Rectal smooth muscle tissue (tissue), 1 donor: Measurements from ENCODE around the gene DDX4.
"Not testable (repeated sequence)": the region's sequence is repeated elsewhere in the genome, so short reads cannot be mapped to it uniquely, and the experiment has no call there.

ENCODE experiments used
- H3K27ac ChIP-seq: one replicate; pipeline ENCODE4 v1.7.0; 2013; ENCODE audit warnings: low read depth, low read length, inconsistent platforms
- H3K27me3 ChIP-seq: one replicate; pipeline ENCODE4 v1.7.0; 2013; ENCODE audit warnings: low read length; ENCODE audit not compliant: control insufficient read depth, insufficient read depth
- H3K36me3 ChIP-seq: one replicate; pipeline ENCODE4 v1.7.0; 2013; ENCODE audit warnings: low read length; ENCODE audit not compliant: control insufficient read depth, insufficient read depth
- H3K4me1 ChIP-seq: one replicate; pipeline ENCODE4 v1.7.0; 2013; ENCODE audit warnings: low read length; ENCODE audit not compliant: control insufficient read depth, insufficient read depth
- H3K4me3 ChIP-seq: one replicate; pipeline ENCODE4 v1.7.0; 2013; ENCODE audit warnings: low read length
- H3K9ac ChIP-seq: one replicate; pipeline ENCODE4 v1.7.0; 2013; ENCODE audit warnings: low read length

DDX4 gene

DNA sequence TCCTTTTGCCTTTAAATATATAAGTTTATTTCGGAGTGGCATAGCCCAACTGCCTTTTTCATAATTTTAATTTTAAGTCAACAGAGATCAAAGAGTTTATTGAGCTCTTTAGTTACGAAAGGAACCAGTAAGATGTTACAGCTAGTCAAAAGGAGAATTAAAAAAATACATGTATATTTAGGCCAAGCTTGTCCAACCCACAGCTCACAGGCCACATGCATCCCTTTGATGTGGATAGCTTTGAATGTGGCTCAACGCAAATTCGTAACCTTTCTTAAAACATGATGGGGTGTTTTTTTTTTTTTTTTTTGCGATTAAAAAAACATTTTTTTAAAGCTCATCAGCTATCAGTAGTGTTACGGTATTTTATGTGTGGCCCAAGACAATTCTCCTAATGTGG is 63.1 kb downstream of the DDX4 start:
- no peaks in the 10 kb centered on the region for H3K27me3 ChIP-seq
- no peak overlapping the region for H3K9ac ChIP-seq

DNA sequence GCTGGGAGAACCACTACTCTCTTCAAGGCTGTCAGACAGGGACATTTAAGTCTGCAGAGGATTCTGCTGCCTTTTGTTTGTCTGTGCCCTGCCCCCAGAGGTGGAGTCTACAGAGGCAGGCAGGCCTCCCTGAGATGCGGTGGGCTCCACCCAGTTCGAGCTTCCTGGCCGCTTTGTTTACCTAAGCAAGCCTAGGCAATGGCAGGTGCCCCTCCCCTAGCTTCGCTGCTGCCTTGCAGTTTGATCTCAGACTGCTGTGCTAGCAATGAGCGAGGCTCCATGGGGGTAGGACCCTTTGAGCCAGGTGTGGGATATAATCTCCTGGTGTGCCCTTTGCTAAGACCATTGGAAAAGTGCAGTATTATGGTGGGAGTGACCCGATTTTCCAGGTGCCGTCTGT is 71.0 kb downstream of the DDX4 start:
- not testable (repeated sequence) for H3K4me1 ChIP-seq, H3K36me3 ChIP-seq, H3K27ac ChIP-seq, H3K27me3 ChIP-seq, H3K4me3 ChIP-seq, H3K9ac ChIP-seq

More for the DNA sequence above, 63.1 kb downstream of the DDX4 start:
- Histone ChIP-seq H3K36me3 (no peaks in the 10 kb centered on the region), H3K4me1 (no peaks in the 10 kb centered on the region), H3K27ac (no peak overlapping the region), H3K4me3 (no peak overlapping the region)

DNA sequence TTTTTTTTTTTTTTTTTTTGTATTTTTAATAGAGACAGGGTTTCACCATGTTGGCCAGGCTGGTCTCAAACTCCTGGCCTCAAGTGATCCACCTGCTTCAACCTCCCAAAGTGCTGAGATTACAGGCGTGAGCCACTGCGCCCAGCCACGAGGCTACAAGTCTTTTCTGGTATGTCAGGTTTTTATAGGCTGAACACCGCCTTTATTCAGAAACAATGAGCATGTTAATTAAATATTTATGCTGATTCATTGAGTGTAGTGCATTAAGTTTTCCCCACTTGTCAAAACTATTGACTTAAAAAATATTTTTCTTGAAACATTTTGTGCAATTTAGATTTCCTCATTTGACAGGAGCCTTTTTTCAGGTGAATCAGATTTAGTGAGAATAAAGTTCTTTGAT is 78.1 kb downstream of the DDX4 start:
- H3K27me3 ChIP-seq, H3K27ac ChIP-seq, H3K4me3 ChIP-seq, H3K9ac ChIP-seq, H3K4me1 ChIP-seq, H3K36me3 ChIP-seq: not testable (repeated sequence)

DNA sequence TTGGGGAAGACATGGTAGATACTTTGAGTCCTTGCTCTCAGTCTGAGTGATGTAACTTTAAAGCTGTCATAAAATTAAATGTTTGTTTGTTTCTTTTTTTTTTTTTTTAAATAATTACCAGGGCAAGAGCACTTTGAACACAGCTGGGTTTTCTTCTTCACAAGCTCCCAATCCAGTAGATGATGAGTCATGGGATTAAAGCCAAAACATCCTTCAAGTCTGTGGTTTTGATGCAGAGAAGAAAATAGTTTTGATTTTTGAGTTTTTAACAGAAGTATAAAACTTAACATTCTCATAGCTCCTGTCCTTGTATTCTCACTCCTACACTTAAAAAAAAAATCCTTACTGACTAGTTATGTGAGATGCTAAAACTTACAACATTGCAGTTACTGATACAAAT is 78.5 kb downstream of the DDX4 start:
- Histone ChIP-seq H3K27me3 (peaks cover 3% of the 10 kb centered on the region), H3K27ac (no peak overlapping the region), H3K9ac (no peak overlapping the region), H3K4me3 (no peak overlapping the region), H3K36me3 (no peaks in the 10 kb centered on the region), H3K4me1 (no peaks in the 10 kb centered on the region)

DNA sequence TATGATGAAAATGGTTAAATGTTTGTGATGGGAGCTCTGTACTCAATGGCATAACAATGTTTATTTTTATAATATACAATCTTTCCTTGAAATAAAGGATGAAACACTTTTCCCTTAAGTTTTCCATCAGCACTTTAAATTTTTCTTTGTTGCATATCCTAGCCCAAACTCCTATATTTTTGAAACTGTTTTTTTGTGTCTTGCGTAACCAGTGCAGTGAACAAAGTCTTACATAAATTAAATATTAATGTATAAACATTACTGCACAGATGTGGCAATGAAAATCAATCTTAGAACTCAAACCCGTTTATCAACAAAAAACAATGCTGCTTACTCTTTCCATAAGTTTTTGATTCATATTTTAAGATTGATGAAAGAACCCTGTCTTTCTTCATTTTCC is 79.2 kb downstream of the DDX4 start:
- no peaks in the 10 kb centered on the region for H3K4me1 ChIP-seq
- no peak overlapping the region for H3K4me3 ChIP-seq
- H3K36me3 ChIP-seq, result no peaks in the 10 kb centered on the region
- H3K9ac ChIP-seq, result no peak overlapping the region
- H3K27ac ChIP-seq, result no peak overlapping the region
- peaks cover 3% of the 10 kb centered on the region for H3K27me3 ChIP-seq

DNA sequence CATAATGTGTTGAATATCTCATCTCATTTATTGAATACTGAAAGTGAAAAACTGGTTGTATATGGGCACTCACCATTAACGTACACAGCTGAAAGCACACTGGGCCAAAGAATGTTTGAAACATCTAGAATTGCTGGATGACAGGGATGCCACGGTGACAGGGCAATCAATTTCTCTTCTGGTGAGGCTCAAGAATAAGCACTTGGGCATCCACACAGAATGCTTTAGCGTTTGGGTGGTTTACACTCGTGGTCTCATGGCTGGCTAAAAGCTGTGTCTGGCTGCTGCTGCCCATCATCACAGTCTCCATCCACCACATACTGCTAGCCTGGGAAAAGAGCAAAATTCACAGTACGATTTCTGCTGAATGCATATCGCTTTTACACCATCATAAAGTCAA is 82.6 kb downstream of the DDX4 start:
- H3K9ac ChIP-seq, result no peak overlapping the region
- H3K27ac ChIP-seq, result no peak overlapping the region
- H3K4me1 ChIP-seq, result no peaks in the 10 kb centered on the region
- H3K36me3 ChIP-seq, result no peaks in the 10 kb centered on the region
- H3K4me3 ChIP-seq, result no peak overlapping the region
- H3K27me3 ChIP-seq, result peaks cover 6% of the 10 kb centered on the region

DNA sequence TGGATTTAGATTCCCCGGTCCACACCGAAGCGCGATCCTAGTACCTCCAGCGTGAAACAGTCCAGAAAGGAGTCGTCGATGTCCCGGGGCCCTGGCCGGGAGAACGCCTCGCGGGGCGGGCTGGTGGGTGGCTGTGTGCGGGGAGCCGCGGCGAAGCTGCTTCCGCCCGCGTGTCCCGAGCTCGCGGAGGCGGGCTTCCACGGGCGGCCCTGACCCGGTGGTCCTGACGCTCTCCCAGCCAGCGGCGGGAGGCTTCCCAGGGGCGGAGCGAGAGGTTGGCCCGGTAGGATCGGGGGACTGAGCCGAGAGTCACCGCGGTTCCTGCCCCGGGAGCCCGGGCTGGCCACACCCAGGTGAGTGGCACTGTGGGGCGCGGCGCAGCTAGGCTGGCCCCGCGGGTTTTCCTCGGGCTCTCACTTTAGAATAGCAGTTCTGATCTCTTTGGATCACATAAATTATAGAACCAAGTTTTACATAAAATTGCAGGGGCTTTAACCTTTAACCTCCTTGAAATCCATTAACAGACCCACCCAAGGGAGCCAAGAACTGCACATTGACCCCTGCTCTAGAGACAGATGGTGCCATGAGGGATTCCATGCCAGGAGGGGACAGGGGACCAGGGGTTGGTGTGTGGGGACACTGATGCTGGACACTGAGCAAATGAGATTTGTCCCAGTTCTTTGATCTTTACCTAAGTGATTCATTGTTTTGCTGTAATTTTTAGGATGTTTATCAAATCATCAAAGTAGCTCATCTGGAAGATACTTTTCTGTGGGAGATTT is 84.1 kb downstream of the DDX4 start:
- Histone ChIP-seq H3K4me1 (no peaks in the 10 kb centered on the region), H3K27me3 (peaks cover 6% of the 10 kb centered on the region), H3K9ac (no peak overlapping the region), H3K4me3 (peak overlapping the region; percentile 39), H3K36me3 (no peaks in the 10 kb centered on the region), H3K27ac (no peak overlapping the region)

DNA sequence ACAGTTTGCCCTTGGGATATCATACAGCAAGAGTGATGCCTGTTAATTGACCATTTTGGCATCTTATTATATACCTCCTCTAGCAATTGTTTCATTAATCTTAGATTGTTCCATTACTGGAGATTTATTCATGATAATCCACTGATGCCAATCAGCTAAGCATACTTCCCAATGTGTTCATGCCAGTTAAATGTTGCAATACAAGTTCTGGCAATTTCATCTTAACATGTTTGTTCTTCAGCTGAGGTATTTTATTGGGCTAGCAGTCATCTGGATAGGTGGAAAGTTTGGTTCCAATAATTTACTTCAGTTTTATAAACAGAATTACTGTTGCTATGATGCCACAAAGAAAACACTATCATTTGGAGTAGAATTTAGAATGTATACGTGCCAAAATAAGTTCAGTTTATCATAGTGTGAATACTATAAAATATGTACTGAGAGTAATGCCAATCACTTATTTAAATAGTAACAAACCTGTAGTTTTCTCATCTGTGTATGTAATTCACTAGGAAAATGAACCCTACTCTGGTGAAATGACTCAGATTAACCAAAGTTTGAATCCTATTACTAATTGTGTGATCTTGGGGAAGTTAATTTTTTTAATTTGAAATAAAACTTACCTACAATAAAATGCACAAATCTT is 85.4 kb downstream of the DDX4 start:
- Histone ChIP-seq H3K9ac (no peak overlapping the region), H3K4me1 (no peaks in the 10 kb centered on the region), H3K27ac (no peak overlapping the region), H3K4me3 (no peak overlapping the region), H3K27me3 (peaks cover 6% of the 10 kb centered on the region), H3K36me3 (no peaks in the 10 kb centered on the region)

DNA sequence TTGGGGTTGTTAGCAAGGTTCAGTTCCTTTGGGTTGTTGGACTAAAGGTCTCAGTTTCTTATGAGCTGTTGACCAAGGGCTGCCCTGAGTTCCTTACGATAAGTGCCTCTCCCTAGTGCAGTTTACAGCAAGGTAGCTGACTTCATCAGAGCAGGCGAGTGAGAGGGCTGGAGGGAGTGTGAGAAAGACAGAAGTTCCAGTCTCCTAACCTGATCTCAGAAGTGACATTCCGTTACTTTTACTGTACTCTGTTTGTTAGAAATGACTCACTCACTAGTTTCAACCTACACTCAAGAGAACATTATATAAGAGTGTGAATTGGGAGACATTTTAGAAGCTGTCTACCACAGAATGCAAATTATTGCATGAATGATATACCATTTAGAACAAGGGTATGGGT is 92.1 kb downstream of the DDX4 start:
- Histone ChIP-seq H3K27me3 (no peaks in the 10 kb centered on the region), H3K4me3 (no peak overlapping the region), H3K36me3 (no peaks in the 10 kb centered on the region), H3K27ac (no peak overlapping the region), H3K9ac (no peak overlapping the region), H3K4me1 (no peaks in the 10 kb centered on the region)

DNA sequence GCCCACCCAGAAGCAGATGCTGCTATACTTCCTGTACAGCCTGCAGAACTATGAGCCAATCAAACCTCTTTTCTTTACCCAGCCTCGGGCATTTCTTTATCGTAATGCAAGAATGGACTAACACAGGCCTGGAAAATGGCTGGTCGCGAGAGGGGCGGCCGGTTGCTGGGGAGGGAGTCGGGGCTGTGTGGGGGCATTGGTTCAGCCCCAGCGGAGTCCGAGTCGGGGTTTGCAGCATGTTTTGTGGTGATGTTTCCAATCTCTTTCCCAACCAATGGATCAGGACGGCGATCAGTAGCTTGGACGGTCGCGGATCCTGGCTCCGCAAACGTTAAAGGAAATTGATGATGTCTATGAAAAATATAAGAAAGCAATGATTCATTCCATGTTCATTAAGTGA is 94.6 kb downstream of the DDX4 start:
- no peak overlapping the region for H3K4me3 ChIP-seq
- H3K27ac ChIP-seq, result no peak overlapping the region
- H3K9ac ChIP-seq, result no peak overlapping the region
- no peaks in the 10 kb centered on the region for H3K4me1 ChIP-seq
- no peaks in the 10 kb centered on the region for H3K36me3 ChIP-seq
- no peaks in the 10 kb centered on the region for H3K27me3 ChIP-seq

DNA sequence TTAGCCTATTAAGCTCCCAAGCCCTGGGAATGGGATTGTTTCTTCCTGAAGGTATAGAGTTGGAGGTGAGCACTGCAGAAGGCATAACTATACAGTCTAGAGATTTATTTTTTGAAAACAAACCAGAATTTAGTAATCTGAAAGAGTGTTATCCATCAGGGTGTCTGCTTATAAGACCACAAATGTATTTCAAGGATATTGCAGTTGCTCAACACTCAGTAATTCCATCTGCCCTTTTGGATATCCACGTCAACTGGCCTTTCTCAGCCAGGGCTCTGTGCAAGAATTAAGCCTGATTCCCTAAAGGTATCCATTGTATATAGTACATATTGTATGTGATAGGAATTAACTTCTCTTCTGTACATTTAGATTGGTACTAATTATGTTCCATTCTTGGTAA is 98.3 kb downstream of the DDX4 start:
- Histone ChIP-seq H3K36me3 (no peaks in the 10 kb centered on the region), H3K27ac (no peak overlapping the region), H3K9ac (no peak overlapping the region), H3K27me3 (no peaks in the 10 kb centered on the region), H3K4me1 (no peaks in the 10 kb centered on the region), H3K4me3 (no peak overlapping the region)

DNA sequence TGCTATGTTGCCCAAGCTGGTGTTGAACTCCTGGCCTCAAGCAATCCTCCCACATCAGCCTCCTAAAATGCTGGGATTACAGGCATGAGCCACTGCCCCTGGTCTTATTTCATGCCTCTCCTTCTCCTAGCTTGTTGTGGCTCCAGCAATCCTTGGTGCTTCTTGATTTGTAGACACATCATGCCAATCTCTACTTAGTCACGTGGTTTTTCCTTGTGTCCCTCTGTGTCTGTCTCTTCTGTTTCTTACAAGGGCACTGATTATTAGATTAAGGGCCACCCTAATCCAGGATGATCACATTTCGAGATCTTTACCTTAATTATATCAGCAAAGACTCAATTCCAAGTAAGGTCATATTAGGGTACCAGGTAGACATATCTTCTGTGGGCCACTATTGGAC is 104.1 kb downstream of the DDX4 start:
- H3K36me3 ChIP-seq, result no peaks in the 10 kb centered on the region
- H3K4me1 ChIP-seq, result no peaks in the 10 kb centered on the region
- no peak overlapping the region for H3K4me3 ChIP-seq
- no peaks in the 10 kb centered on the region for H3K27me3 ChIP-seq
- no peak overlapping the region for H3K9ac ChIP-seq
- no peak overlapping the region for H3K27ac ChIP-seq

DNA sequence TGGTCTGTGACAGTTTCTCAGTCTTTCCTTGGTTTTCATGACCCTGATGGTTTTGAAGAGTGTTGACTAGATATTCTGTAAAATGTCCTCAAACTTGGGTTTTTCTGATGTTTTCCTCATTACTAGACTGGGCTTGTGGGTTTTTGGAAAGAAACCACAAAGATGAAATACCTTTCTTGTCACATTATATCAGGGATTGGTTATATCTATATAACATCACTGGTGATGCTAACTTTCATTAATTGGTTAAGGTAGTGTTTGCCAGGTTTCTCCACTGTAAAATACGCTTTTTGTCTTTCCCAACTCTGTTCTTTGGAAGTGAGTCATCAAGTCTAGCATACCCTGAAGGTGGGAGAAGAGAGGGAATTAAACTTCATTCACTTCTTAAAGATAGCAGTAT is 110.0 kb downstream of the DDX4 start:
- Histone ChIP-seq H3K27ac (no peak overlapping the region), H3K4me3 (no peak overlapping the region), H3K4me1 (no peaks in the 10 kb centered on the region), H3K9ac (no peak overlapping the region), H3K36me3 (no peaks in the 10 kb centered on the region), H3K27me3 (no peaks in the 10 kb centered on the region)
